OCI-LY7 (cell line): ENCODE measurements around the gene ILDR2. TPM values are rescaled to one million over a fixed set of nuclear protein-coding genes. Genes with fewer than 3 reads are reported as not detected.

ENCODE experiments used
- BruUV-seq: library from RNA; stranded (reverse); fragments of 400-500 nt; replicated peaks from 2 replicates; lab custom pipeline; 2021; lab: Mats Ljungman, UMichigan
- CTCF ChIA-PET: fragments of 300-600 bp; sonication (Branson Sonifier 250); formaldehyde crosslinking; loops from one replicate; lab custom pipeline; 2022; ENCODE audit warnings: antibody characterized with exemption; ENCODE audit not compliant: unreplicated experiment; lab: Charles Lee
- POLR2A ChIA-PET: fragments of 300-600 bp; sonication (Branson Sonifier 250); formaldehyde crosslinking; loops from one replicate; lab custom pipeline; 2022; ENCODE audit warnings: antibody characterized with exemption; lab: Charles Lee
- DNase-seq: peaks from one replicate; pipeline ENCODE4 v3.0.0-alpha.2; 2015; ENCODE audit warnings: low spot score
- H2AFZ ChIP-seq: fragments of 200-600 bp; sonication (generic), shearing (Covaris generic); 2 replicates; pipeline ENCODE4 v1.6.1; 2014; ENCODE audit warnings: mild to moderate bottlenecking, antibody characterized with exemption, low read length, moderate library complexity
- H3K27ac ChIP-seq: fragments of 200-600 bp; sonication (generic); 2 replicates; pipeline ENCODE4 v1.5.1; 2014; ENCODE audit warnings: mixed run types, low read depth, mild to moderate bottlenecking, moderate library complexity, low read length, inconsistent platforms; ENCODE audit not compliant: poor library complexity, severe bottlenecking
- H3K36me3 ChIP-seq: fragments of 200-600 bp; sonication (generic); 2 replicates; pipeline ENCODE4 v1.6.1; 2014; ENCODE audit warnings: mild to moderate bottlenecking, antibody characterized with exemption, low read length, moderate library complexity, mixed read lengths; ENCODE audit not compliant: insufficient read depth
- H3K4me1 ChIP-seq: fragments of 200-600 bp; sonication (generic); 2 replicates; pipeline ENCODE4 v1.5.1; 2014; ENCODE audit warnings: mild to moderate bottlenecking, low read length; ENCODE audit not compliant: insufficient read depth, poor library complexity, severe bottlenecking
- H3K4me2 ChIP-seq: fragments of 200-600 bp; sonication (generic); 2 replicates; pipeline ENCODE4 v1.6.1; 2014; ENCODE audit warnings: mild to moderate bottlenecking, low read length
- H3K4me3 ChIP-seq: fragments of 200-600 bp; sonication (generic); 2 replicates; pipeline ENCODE4 v1.5.1; 2014; ENCODE audit warnings: mild to moderate bottlenecking, low read depth, low read length; ENCODE audit not compliant: poor library complexity, severe bottlenecking
- H3K79me2 ChIP-seq: fragments of 200-600 bp; sonication (generic); 2 replicates; pipeline ENCODE4 v1.6.1; 2016; ENCODE audit warnings: low read depth, mild to moderate bottlenecking, low read length, moderate library complexity, mixed read lengths; ENCODE audit not compliant: insufficient read depth
- H3K9me2 ChIP-seq: fragments of 200-600 bp; sonication (generic); 2 replicates; pipeline ENCODE4 v1.6.1; 2016; ENCODE audit warnings: mild to moderate bottlenecking, low read length, mixed read lengths; ENCODE audit not compliant: insufficient read depth
- H3K9me3 ChIP-seq: fragments of 200-600 bp; sonication (generic); 2 replicates; pipeline ENCODE4 v1.6.1; 2014; ENCODE audit warnings: mild to moderate bottlenecking, mixed run types, low read length, mixed read lengths
- H4K20me1 ChIP-seq: fragments of 200-600 bp; sonication (generic); 2 replicates; pipeline ENCODE4 v1.6.1; 2014; ENCODE audit warnings: mild to moderate bottlenecking, antibody characterized with exemption, low read length, moderate library complexity, mixed read lengths; ENCODE audit not compliant: insufficient read depth
- CTCF ChIP-seq: fragments of 200-600 bp; sonication (generic); conservative IDR thresholded peaks from 2 replicates; pipeline ENCODE4 v1.5.1; 2014; ENCODE audit warnings: mild to moderate bottlenecking, antibody characterized with exemption, low read length, moderate library complexity, mixed read lengths
- EZH2phosphoT487 ChIP-seq: fragments of 200-600 bp; sonication (generic); IDR thresholded peaks from 2 replicates; pipeline ENCODE4 v1.6.1; 2018; ENCODE audit warnings: low read depth, borderline replicate concordance, mild to moderate bottlenecking, mixed run types, antibody characterized with exemption, low read length, moderate library complexity, mixed read lengths
- intact Hi-C: fragments of 100-400 bp; cut with micrococcal nuclease; formaldehyde crosslinking; loops from one replicate; pipeline ENCODE4 v1.10.0; 2022; ENCODE audit not compliant: unreplicated experiment
- total RNA-seq, 2 experiments: library from RNA; depleted of rRNA in 1 of 2; stranded (reverse); fragments of >200 nt in 1 of 2; shearing (Covaris generic) in 1 of 2; gene quantifications; 2 replicates each; pipeline ENCODE4 v1.2.3, GENCODE V29; 2014 to 2022

ILDR2 gene
- total RNA-seq, 2 experiments from 2014 or later, result 3.2 to 5.3 TPM

GRCh38 chr1:166971252-166971651 lies 4.1 kb downstream of the ILDR2 start:
- DNase-seq, result no peak

GRCh38 chr1:166969074-166969677 lies 6.2 kb downstream of the ILDR2 start:
- Histone ChIP-seq H2AFZ (no peak overlapping the region), H3K4me3 (no peak overlapping the region), H3K27ac (no peak overlapping the region), H3K9me2 (no peaks in the 10 kb centered on the region), H3K4me2 (no peak overlapping the region), H4K20me1 (no peaks in the 10 kb centered on the region), H3K4me1 (peaks cover 3% of the 10 kb centered on the region), H3K79me2 (no peaks in the 10 kb centered on the region), H3K9me3 (no peaks in the 10 kb centered on the region), H3K36me3 (no peaks in the 10 kb centered on the region)
- peak; percentile 14 for DNase-seq
- intact Hi-C loops, result no loop called here
- ChIA-PET CTCF (no interaction called here), POLR2A (interaction anchor here (0.6 to 0.9 kb wide), 2 partner anchors 11 to 26 kb away, joined by 3 to 4 read pairs; no protein-coding TSS in a partner anchor)
- TF ChIP-seq EZH2phosphoT487, result no peak
- TF ChIP-seq CTCF, result no peak
- no TSS peak for BruUV-seq

More at GRCh38 chr1:166971252-166971651, 4.1 kb downstream of the ILDR2 start:
- POLR2A ChIA-PET, result no interaction called here
- CTCF ChIA-PET, result no interaction called here
- TF ChIP-seq CTCF (no peak), EZH2phosphoT487 (no peak)
- Histone ChIP-seq H3K4me2 (no peak overlapping the region), H3K27ac (no peak overlapping the region), H3K36me3 (no peaks in the 10 kb centered on the region), H2AFZ (no peak overlapping the region), H3K4me3 (no peak overlapping the region), H3K9me2 (no peaks in the 10 kb centered on the region), H3K79me2 (no peaks in the 10 kb centered on the region), H4K20me1 (no peaks in the 10 kb centered on the region), H3K4me1 (peaks cover 16% of the 10 kb centered on the region), H3K9me3 (no peaks in the 10 kb centered on the region)
- no TSS peak for BruUV-seq
- intact Hi-C loops, result no loop called here

GRCh38 chr1:166960858-166961474 lies 14.4 kb downstream of the ILDR2 start:
- no peaks in the 10 kb centered on the region for H3K9me2 ChIP-seq
- H4K20me1 ChIP-seq, result no peaks in the 10 kb centered on the region
- H3K9me3 ChIP-seq, result no peaks in the 10 kb centered on the region
- CTCF ChIA-PET, result no interaction called here
- H3K4me3 ChIP-seq, result no peak overlapping the region
- BruUV-seq, result no TSS peak
- no peaks in the 10 kb centered on the region for H3K4me1 ChIP-seq
- H3K79me2 ChIP-seq, result no peaks in the 10 kb centered on the region
- H3K27ac ChIP-seq, result no peak overlapping the region
- no peak for DNase-seq
- POLR2A ChIA-PET, result interaction anchor here (0.7 kb wide), 1 partner anchor 25 kb away, joined by 3 read pairs; no protein-coding TSS in a partner anchor
- intact Hi-C loops, result no loop called here
- no peak for TF ChIP-seq EZH2phosphoT487
- no peak for TF ChIP-seq CTCF
- H2AFZ ChIP-seq, result no peak overlapping the region
- H3K4me2 ChIP-seq, result no peak overlapping the region
- no peaks in the 10 kb centered on the region for H3K36me3 ChIP-seq
